Measurements from ENCODE around the gene UBL4B. TPM values are rescaled to one million over a fixed set of nuclear protein-coding genes. Genes with fewer than 3 reads are reported as not detected.

The UBL4B gene
- total and polyA plus RNA-seq, 2 experiments from 2014 or later = 0.09 TPM; not detected in 1

GRCh38 chr1:110067479-110067892, 44.8 kb upstream of the UBL4B start:
- Histone ChIP-seq H3K4me1 (ENCODE audit: low read depth) (no peaks in the 10 kb centered on the region), H3K4me3 (no peak overlapping the region), H3K27ac (no peak overlapping the region), H3K36me3 (no peaks in the 10 kb centered on the region), H3K27me3 (peaks cover 78% of the 10 kb centered on the region), H3K9me3 (ENCODE audit: low read depth) (no peaks in the 10 kb centered on the region)
- peak in 1 of 2 donors; percentile 25 for DNase-seq (ENCODE audit: low read depth in 1 of 2, low spot score in 1 of 2)
- TF ChIP-seq, protein P1, sequence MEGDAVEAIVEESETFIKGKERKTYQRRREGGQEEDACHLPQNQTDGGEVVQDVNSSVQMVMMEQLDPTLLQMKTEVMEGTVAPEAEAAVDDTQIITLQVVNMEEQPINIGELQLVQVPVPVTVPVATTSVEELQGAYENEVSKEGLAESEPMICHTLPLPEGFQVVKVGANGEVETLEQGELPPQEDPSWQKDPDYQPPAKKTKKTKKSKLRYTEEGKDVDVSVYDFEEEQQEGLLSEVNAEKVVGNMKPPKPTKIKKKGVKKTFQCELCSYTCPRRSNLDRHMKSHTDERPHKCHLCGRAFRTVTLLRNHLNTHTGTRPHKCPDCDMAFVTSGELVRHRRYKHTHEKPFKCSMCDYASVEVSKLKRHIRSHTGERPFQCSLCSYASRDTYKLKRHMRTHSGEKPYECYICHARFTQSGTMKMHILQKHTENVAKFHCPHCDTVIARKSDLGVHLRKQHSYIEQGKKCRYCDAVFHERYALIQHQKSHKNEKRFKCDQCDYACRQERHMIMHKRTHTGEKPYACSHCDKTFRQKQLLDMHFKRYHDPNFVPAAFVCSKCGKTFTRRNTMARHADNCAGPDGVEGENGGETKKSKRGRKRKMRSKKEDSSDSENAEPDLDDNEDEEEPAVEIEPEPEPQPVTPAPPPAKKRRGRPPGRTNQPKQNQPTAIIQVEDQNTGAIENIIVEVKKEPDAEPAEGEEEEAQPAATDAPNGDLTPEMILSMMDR (IDR thresholded peaks at IDR 0.05; ENCODE audit: low read depth, low read length) = no peak

DNA sequence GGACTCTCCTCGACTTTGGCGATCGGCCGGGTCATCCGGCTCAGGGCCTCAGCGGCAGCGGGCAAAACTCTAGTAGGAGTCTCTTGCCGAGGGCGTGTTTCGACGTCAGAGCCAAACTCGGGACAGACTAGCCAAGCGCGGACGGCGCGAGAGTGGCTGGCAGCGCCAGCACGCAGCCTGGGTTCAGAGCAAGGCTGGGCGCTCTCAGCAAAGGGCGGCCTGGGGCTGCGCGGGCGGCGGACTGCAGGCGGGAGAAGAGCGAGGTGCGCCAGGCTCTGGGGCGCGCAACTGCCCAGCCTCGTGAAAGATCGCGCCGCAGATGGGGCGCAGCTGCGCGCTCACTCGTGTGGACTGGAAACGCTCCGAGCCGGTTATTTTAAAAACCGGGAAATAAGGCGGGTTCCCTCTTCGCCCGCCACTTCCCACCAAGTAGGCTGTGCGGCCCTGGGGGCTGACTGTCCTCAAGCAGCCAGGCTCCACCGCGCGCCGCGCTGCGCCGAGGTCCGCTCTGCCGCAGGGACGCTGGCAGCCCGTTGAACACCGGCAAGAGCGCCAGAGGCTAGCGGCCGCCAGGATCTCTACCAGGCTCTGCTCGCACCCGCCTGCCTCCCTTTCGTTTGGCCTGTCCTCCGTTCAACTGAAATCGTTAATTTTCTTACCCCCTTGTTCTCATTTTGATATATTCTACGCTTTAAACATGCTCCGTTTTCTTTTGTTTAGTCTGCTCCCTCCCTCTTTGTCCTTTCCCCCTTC, 44.2 kb upstream of the UBL4B start:
- no peaks in the 10 kb centered on the region for H3K9me3 ChIP-seq (ENCODE audit: low read depth)
- peak in 1 of 2 donors; percentile 49 for DNase-seq (ENCODE audit: low read depth in 1 of 2, low spot score in 1 of 2)
- H3K4me3 ChIP-seq = no peak overlapping the region
- H3K27ac ChIP-seq = no peak overlapping the region
- no peaks in the 10 kb centered on the region for H3K4me1 ChIP-seq (ENCODE audit: low read depth)
- peaks cover 84% of the 10 kb centered on the region for H3K27me3 ChIP-seq
- TF ChIP-seq, protein P1 (IDR thresholded peaks at IDR 0.05; ENCODE audit: low read depth, low read length) = no peak
- H3K36me3 ChIP-seq = no peaks in the 10 kb centered on the region

- TF ChIP-seq, protein P1 (IDR thresholded peaks at IDR 0.05; ENCODE audit: low read depth, low read length) = no peak
- peaks cover 92% of the 10 kb centered on the region for H3K27me3 ChIP-seq
- H3K27ac ChIP-seq = no peak overlapping the region
- DNase-seq (ENCODE audit: low read depth in 1 of 2, low spot score in 1 of 2) = peak; percentile 18 to 32
- no peaks in the 10 kb centered on the region for H3K36me3 ChIP-seq
- no peaks in the 10 kb centered on the region for H3K9me3 ChIP-seq (ENCODE audit: low read depth)
- no peaks in the 10 kb centered on the region for H3K4me1 ChIP-seq (ENCODE audit: low read depth)
- H3K4me3 ChIP-seq = no peak overlapping the region
Observed at GRCh38 chr1:110068646-110069403, 43.4 kb upstream of the UBL4B start.

DNA sequence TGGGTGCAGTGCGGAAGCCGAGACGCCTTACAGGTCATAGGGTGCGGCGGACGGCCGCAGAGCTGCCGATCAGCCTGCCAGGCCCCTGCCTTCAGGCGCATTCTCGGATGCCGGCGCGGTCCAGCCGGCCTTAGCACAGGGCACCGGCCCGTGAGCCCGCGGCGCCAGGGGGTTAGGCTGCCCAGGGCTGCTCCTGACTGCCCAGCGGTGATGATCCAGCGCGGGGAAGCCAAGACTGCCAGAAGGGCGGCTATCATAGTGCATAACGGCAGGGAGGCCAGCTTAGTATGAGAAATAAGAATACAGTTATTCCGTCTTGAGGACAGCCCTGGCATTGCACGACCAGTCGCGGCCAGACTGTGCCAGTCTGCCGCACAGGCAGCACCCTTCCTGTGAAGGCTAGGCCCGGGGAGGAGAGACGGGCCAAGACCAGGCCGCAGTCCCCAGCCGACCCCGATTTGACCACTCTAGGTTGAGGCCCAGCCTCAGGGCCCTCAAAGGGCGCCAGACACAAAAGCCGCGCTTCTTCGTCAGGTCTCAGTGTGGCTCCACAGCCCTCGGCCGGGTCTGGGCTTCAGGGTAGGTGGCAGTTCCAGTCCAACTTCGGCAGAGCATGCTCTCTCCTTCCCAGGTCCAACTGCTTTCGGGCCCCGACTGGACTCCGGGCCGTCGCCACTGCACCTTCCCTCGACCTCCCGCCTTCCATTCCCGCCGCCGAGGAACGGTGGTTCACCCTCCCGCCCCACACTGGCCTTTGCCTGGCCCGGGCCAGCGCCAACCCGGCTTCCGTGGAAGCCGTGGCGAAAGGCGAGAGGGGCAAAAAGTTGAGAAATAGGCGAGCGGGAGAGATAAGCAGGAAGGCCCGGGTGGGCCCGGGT, 42.6 kb upstream of the UBL4B start:
- TF ChIP-seq, protein P1 (IDR thresholded peaks at IDR 0.05; ENCODE audit: low read depth, low read length) = no peak
- H3K27ac ChIP-seq = no peak overlapping the region
- DNase-seq (ENCODE audit: low read depth in 1 of 2, low spot score in 1 of 2) = peak in 1 of 2 donors; percentile 12
- no peaks in the 10 kb centered on the region for H3K4me1 ChIP-seq (ENCODE audit: low read depth)
- H3K9me3 ChIP-seq (ENCODE audit: low read depth) = no peaks in the 10 kb centered on the region
- peak overlapping the region; percentile 15 for H3K4me3 ChIP-seq
- no peaks in the 10 kb centered on the region for H3K36me3 ChIP-seq
- H3K27me3 ChIP-seq = peaks cover 100% of the 10 kb centered on the region

DNA sequence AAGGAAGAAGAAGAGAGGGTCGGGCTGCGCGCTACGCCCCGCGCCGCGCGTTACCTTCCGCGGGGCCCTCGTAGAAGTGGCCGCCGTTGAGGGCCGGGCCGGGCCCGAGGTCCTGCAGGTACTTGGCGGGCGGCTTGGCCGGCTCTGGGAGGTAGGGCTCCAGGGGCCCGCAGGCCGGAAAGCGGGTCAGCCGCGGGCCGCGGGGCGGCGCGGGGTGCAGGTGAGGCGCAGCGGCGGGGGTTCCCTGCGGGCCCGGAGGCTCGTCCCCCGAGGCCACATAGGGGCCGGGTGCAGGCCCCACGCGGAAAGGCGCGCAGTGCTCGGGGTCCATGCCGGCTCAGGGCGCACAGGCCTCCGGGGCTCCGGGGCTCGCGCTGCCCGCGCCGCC, 42.0 kb upstream of the UBL4B start:
- H3K36me3 ChIP-seq = no peaks in the 10 kb centered on the region
- peak overlapping the region; percentile 15 for H3K4me3 ChIP-seq
- peaks cover 100% of the 10 kb centered on the region for H3K27me3 ChIP-seq
- no peaks in the 10 kb centered on the region for H3K4me1 ChIP-seq (ENCODE audit: low read depth)
- no peak overlapping the region for H3K27ac ChIP-seq
- TF ChIP-seq, protein P1 (IDR thresholded peaks at IDR 0.05; ENCODE audit: low read depth, low read length) = no peak
- DNase-seq (ENCODE audit: low read depth in 1 of 2, low spot score in 1 of 2) = peak in 1 of 2 donors; percentile 18
- no peaks in the 10 kb centered on the region for H3K9me3 ChIP-seq (ENCODE audit: low read depth)

Data from cardiac muscle cell (in vitro differentiated cells and primary cell).